Activated CD8-positive, alpha-beta memory T cell treated with anti-CD3 and anti-CD28 coated beads for 36 hours (primary cell): Measurements from ENCODE around the gene ABTB1. TPM values are rescaled to one million over a fixed set of nuclear protein-coding genes. Genes with fewer than 3 reads are reported as not detected.

ENCODE experiments used
- CTCF ChIA-PET: fragments of 350-600 bp; sonication (Branson Sonifier 250); formaldehyde crosslinking; loops from one replicate; lab custom pipeline; 2021; ENCODE audit warnings: antibody characterized with exemption; lab: Charles Lee
- POLR2A ChIA-PET: fragments of 350-600 bp; sonication (Branson Sonifier 250); formaldehyde crosslinking; loops from one replicate; lab custom pipeline; 2021; ENCODE audit warnings: antibody characterized with exemption; lab: Charles Lee
- total RNA-seq, 2 experiments: library from RNA; stranded (reverse); gene quantifications; one replicate each; pipeline ENCODE4 v1.2.3, GENCODE V29; 2021

The ABTB1 gene
- total RNA-seq, 2 experiments from 2014 or later = 11.3 to 13.1 TPM

- ChIA-PET POLR2A (no interaction called here), CTCF (interaction anchor here (0.7 kb wide), 1 partner anchor 340 kb away, joined by 3 read pairs; no protein-coding TSS in a partner anchor)
Measured at GRCh38 chr3:127711021-127711695, 38.4 kb downstream of the ABTB1 start.

DNA sequence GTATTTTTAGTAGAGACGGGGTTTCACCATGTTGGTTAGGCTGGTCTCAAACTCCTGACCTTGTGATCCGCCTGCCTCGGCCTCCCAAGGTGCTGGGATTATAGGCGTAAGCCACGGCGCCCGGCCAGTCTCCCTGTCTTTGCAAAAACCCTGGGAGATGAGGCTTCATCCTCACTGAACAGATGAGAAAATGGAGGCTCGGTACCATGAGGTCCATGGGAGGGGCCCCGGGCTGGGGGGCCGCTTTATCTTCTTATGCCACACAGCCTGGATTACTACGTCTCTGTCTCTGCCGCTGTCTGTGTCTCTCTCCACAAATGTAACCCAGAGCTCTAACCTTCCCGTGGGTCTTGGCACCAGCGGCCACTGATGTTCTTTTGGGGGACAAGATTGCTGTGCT, 39.1 kb downstream of the ABTB1 start:
- POLR2A ChIA-PET = no interaction called here
- CTCF ChIA-PET = interaction anchor here (0.7 kb wide), 1 partner anchor 341 kb away, joined by 3 read pairs; no protein-coding TSS in a partner anchor

- ChIA-PET POLR2A (no interaction called here), CTCF (no interaction called here)
Measured at GRCh38 chr3:127712461-127712860, 39.7 kb downstream of the ABTB1 start.

DNA sequence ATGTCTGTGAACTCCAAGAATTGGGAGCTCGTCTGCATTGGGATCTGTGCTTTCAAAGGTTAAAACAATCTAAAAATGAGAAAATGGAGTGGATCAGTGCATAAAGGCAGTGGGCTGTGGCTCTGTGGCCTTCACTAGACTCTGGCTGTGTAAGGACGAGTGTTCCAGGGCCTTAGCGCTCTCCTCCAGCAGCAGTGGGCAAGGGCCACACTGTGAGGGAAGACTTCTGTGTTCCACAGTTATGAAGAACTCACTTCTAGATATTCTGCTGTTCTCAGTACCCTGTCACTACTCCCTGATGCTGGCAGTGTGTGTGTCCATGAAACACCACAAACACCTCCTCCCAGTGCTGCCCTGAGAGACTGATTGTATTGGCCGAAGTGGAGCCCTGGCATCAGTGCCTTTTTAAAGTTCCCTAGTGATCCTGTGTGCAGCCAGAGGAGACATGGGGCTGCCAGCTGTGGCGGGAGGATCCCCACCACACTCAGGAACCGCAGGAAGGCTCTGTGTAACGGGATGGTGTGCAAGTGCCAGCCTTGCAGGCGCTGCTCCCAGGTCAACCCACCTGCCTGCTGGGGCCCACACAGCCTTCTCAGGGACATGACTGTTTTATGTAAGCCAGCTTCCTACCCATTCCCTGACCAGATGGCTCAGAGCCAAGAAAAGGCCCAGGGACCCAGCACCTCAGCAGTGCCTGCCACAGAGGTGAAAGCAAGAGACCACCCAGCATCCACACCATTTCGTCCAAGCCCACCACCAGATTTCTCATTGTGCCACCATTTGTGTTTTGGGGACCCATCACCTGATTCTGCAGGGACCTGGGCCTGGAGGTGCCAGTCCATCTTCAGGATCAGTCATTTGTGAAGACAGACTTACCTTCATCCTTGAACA, 40.4 kb downstream of the ABTB1 start:
- POLR2A ChIA-PET = no interaction called here
- CTCF ChIA-PET = no interaction called here

- POLR2A ChIA-PET = no interaction called here
- CTCF ChIA-PET = no interaction called here
Measured at GRCh38 chr3:127714125-127714571, 41.4 kb downstream of the ABTB1 start.

DNA sequence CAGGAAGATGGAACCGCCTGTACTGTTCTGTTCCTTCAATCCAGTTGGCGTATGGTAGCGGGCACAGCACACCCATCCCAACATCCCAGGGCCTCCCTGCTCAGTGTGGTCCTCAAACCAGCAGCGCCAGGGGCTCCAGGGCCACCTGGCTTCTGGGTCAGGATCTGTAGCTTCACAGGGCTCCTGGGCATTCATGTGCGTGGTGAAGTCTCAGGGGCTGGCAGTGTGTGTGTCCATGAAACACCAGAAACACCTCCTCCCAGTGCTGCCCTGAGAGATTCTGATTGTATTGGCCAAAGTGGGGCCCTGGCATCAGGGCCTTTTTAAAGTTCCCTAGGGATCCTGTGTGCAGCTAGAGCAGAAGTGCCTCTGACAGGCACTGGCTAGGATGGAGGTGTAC, 42.1 kb downstream of the ABTB1 start:
- CTCF ChIA-PET = no interaction called here
- POLR2A ChIA-PET = no interaction called here

DNA sequence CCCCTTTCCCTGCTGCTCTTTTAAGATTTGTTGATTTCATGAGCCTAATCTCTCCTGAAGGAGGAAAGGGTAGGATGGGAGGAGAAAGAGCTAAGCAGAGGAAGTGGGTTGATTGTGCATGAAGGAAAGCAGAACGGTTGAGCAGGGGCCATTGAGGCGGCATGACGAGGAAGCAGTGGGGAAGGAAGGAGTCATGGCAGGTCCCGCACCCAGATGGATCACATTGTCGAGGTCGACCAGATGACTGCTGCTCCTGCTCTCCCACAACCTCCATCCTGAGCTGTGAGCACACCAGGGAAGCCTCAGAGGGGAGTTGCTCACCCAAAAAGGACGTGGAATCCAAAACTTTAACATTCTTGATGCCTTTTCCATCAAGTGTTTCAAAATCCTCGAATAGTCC, 42.8 kb downstream of the ABTB1 start:
- ChIA-PET POLR2A (no interaction called here), CTCF (interaction anchor here (1.1 kb wide), 1 partner anchor 64 kb away, joined by 3 read pairs; no protein-coding TSS in a partner anchor)

GRCh38 chr3:127716384-127716783, 43.6 kb downstream of the ABTB1 start:
- CTCF ChIA-PET = interaction anchor here (0.7 to 1.1 kb wide), 2 partner anchors 65 to 122 kb away, joined by 3 read pairs; no protein-coding TSS in a partner anchor
- POLR2A ChIA-PET = no interaction called here

DNA sequence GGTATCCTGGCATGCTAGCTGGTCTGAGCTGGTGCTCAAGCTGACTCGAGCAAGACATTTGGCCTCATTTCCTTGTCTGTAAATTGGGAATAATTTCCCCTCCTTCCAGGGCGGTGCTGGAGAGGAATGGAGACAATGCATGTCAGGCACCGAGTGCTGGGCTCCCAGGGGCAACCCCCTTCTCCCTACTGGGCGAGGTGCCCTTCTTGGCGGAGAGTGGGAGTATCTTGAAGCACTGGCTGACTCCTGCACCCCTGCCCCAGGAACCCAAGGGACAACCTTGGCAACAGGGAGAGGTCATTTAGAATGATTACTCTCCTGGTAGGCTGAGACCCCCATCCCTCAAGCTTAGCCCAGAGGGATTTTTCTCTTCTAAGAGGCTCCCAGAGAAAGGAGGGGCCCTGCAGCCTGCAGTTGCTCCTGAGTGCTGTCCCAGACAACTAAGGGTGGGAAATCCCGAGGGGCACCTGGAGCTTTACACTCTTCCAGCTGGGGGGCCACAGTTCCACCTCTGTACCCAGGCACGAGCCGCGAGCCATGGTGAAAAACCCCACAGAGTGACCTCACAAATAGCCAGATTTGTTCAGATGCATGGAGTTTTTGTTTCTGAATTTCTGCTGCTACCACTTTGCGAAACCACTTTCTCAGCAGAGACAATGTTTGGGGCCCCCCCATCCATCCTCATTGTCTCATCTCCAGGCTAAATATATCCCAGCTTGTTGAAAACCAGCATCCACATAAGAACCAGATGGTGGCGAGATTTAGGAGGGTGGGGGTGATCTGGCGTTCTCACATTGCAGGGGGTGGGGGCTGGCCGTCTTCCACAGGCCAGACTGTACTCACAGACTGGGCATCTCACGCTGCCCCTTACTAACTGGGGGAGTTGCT, 44.8 kb downstream of the ABTB1 start:
- POLR2A ChIA-PET = interaction anchor here (0.6 kb wide), 1 partner anchor 179 kb away, joined by 7 read pairs; no protein-coding TSS in a partner anchor
- CTCF ChIA-PET = no interaction called here

DNA sequence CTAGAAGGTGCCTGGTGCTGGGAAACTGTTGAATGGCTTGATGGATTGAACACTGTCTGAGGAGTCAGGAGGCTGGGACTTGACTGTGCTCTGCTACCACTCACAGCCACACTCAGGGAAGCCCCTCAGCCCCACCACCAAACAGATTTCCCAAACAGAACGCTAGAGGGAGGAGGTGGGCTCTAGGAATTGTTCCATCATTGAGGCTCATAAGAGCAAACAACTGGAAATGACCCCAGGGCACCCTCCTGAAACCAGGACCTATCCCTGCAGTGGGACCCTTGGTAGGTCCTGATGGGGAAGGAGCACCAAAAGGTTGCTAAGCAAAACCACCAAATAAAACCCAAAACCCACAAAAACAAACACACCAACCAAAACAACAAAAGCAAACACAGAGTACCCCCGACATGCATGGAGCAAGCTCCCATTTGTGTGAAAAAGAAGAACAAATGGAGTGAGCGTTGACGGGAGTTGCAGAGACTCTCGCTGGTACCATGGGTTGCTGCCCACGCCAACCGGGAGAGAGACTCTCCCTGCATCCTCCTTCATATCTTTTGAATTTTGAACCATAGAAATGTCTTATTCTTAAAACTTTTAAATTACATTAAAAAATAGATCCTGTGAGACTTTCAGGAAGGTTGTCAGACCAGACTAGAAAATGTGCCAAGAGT, 45.6 kb downstream of the ABTB1 start:
- ChIA-PET POLR2A (no interaction called here), CTCF (no interaction called here)

DNA sequence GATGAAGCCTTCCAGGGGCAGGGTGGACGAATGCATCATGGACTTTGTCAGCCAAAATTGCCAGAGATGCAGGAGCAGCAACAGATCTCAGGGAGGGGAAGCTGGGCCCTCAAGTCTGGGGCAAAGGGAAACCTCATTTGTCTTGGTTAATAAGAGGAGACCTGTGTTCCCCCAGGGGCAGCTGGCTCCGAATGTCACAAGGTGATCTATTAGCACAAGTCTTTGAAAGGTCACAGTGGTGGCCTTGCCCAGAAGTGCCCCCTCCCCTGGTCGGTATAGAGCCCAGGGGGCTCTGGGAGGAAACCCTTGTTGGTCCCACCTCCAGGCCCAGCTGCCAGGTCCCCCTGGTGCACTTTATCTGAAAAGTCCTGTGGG, 46.2 kb downstream of the ABTB1 start:
- ChIA-PET POLR2A (no interaction called here), CTCF (no interaction called here)

- ChIA-PET POLR2A (no interaction called here), CTCF (no interaction called here)
Measured at GRCh38 chr3:127719369-127719768, 46.6 kb downstream of the ABTB1 start.

- CTCF ChIA-PET = no interaction called here
- POLR2A ChIA-PET = no interaction called here
Measured at GRCh38 chr3:127720161-127720823, 47.5 kb downstream of the ABTB1 start.

GRCh38 chr3:127720985-127721935, 48.5 kb downstream of the ABTB1 start:
- POLR2A ChIA-PET = no interaction called here
- CTCF ChIA-PET = no interaction called here

DNA sequence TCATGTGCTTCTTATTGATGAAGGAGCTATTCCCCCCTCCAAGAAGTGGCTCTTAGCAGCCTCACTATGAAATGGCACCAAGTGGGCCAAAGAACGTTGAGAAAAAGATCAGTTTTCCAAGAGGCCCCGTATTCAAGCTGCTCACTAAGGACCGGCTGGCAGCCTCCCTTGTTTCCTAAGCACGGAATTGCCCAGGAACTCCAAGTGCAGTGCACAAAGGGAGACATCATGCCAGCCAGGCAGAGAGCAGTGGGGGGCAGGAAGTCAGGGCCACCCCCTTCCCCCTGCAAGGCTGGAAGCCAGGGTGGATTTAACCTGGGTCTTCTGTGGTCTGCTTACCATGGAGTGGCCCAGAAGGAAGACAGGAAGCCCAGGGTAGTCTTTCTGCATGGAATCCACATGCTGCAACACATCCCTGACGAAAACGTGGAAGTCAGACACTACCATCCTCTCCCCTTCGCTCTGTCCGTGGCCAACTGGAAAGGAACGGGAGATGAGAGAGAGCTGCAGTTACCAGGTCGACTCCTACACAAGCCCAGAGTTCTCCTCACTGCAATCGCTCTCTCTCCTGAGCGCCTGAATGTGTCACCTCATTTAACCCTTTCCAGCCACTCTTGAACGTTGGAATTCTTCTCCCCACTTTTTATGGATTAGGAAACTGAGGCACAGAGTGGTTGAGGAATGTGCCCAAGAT, 49.5 kb downstream of the ABTB1 start:
- CTCF ChIA-PET = no interaction called here

DNA sequence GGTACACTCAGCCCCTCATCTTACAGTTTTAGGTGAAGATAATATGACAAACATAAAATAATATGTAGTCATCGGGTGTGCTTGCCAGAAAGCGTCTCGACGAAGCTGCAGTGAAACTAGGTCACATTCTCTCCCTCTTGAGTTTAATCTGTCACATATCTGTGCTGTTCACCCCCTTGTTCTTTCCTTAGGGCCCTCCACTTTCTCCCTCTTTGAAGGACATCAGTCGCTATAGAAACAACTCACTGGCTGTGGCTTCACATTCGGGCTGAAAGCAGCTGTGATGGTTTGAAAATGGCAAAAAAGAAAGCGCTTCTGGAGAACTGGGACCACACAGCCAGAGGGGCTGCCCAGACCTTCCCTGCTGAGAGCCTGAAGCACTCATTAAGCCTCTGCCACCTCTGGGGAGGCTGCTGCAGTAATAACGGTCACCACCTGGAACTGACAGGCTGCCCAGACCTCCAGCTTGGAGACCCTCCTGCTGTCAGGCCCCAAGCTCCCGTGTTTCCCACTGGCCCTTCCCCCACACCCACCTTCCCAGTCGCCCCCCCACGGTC, 50.3 kb downstream of the ABTB1 start:
- POLR2A ChIA-PET = no interaction called here

More for the DNA sequence above, 49.5 kb downstream of the ABTB1 start:
- POLR2A ChIA-PET = no interaction called here

GRCh38 chr3:127726894-127727293, 54.1 kb downstream of the ABTB1 start:
- POLR2A ChIA-PET = no interaction called here
- CTCF ChIA-PET = no interaction called here

More for the DNA sequence above, 50.3 kb downstream of the ABTB1 start:
- CTCF ChIA-PET = no interaction called here
